ENCODE data around the gene FOXB2.
"Not testable (repeated sequence)": the region's sequence is repeated elsewhere in the genome, so short reads cannot be mapped to it uniquely, and the experiment has no call there.

FOXB2 gene

DNA sequence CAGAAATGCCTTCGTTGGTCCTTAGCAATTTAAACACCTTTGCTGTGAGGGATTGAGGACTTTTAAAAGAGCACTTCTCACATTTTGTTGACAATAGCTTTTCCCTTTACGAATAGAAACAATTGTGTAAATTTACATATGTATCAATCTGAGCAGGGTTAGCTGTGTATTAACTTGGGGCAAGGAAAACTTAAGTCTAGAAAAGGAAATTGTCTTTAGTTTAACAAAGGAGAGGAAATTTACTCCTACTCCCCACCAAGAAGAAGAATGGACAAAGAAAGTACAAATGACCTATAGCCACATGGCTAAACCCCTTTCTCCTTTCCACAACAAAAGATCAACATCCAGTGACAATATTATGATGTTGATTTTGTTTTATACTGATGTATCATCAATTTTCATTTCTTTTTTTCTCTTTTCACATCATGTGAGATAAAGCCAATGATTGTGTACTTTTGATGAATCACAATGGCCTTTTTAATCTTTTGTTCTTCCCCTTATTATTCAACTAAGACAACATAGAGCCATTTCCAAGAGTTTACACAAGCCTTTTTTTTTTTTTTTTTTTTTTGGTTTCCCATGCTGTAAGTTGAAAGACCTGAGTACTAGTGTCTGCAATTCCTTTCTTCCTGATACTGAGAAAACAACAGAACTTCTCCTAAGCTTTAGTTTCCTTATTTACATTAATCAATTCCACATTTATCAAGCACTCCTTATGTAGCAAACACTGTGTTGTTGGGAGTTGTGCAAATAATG is 19.0 kb downstream of the FOXB2 start:
- H3K36me3 ChIP-seq (ENCODE audit: control insufficient read depth, insufficient read depth, low read length), result no peaks in the 10 kb centered on the region
- no peaks in the 10 kb centered on the region for H3K4me1 ChIP-seq (ENCODE audit: control insufficient read depth, insufficient read depth, low read length)
- no peak overlapping the region for H3K9ac ChIP-seq (ENCODE audit: low read length)
- no peak overlapping the region for H3K27ac ChIP-seq (ENCODE audit: low read depth, low read length)
- H3K4me3 ChIP-seq (ENCODE audit: low read length), result no peak overlapping the region
- H3K27me3 ChIP-seq (ENCODE audit: control insufficient read depth, insufficient read depth, low read length), result no peaks in the 10 kb centered on the region

DNA sequence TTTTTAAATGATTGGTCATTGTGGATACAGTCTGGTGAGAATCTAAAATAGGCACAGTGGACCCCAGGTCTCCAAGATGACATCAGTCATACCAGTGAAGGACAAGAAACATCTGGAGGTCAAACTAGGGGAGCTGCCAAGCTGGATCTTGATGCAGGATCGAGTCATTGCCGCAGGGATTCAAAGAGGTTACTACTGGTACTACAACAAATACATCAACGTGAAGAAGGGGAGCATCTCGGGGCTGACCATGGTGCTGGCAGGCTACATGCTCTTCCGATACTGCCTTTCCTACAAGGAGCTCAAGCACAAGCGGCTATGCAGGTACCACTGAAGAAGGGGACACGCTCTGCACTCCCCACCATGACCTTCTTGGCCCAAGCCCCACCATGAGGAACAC is 20.9 kb downstream of the FOXB2 start:
- no peaks in the 10 kb centered on the region for H3K27me3 ChIP-seq (ENCODE audit: control insufficient read depth, insufficient read depth, low read length)
- H3K36me3 ChIP-seq (ENCODE audit: control insufficient read depth, insufficient read depth, low read length), result no peaks in the 10 kb centered on the region
- no peak overlapping the region for H3K4me3 ChIP-seq (ENCODE audit: low read length)
- H3K9ac ChIP-seq (ENCODE audit: low read length), result no peak overlapping the region
- no peak overlapping the region for H3K27ac ChIP-seq (ENCODE audit: low read depth, low read length)
- no peaks in the 10 kb centered on the region for H3K4me1 ChIP-seq (ENCODE audit: control insufficient read depth, insufficient read depth, low read length)

GRCh38 chr9:77043743-77044142 is 24.3 kb downstream of the FOXB2 start:
- not testable (repeated sequence) for H3K4me1 ChIP-seq (ENCODE audit: control insufficient read depth, insufficient read depth, low read length); H3K4me3 ChIP-seq (ENCODE audit: low read length); H3K27ac ChIP-seq (ENCODE audit: low read depth, low read length); H3K27me3 ChIP-seq (ENCODE audit: control insufficient read depth, insufficient read depth, low read length); H3K36me3 ChIP-seq (ENCODE audit: control insufficient read depth, insufficient read depth, low read length); H3K9ac ChIP-seq (ENCODE audit: low read length)

DNA sequence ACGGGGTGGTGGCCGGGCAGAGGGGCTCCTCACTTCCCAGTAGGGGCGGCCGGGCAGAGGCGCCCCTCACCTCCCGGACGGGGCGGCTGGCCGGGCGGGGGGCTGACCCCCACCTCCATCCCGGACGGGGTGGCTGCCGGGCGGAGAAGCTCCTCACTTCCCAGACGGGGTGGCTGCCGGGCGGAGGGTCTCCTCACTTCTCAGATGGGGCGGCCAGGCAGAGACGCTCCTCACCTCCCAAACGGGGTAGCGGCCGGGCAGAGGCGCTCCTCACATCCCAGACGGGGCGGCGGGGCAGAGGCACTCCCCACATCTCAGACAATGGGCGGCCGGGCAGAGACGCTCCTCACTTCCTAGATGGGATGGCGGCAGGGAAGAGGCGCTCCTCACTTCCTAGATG is 41.2 kb downstream of the FOXB2 start:
- H3K27ac ChIP-seq (ENCODE audit: low read depth, low read length); H3K27me3 ChIP-seq (ENCODE audit: control insufficient read depth, insufficient read depth, low read length); H3K9ac ChIP-seq (ENCODE audit: low read length); H3K36me3 ChIP-seq (ENCODE audit: control insufficient read depth, insufficient read depth, low read length); H3K4me1 ChIP-seq (ENCODE audit: control insufficient read depth, insufficient read depth, low read length); H3K4me3 ChIP-seq (ENCODE audit: low read length): not testable (repeated sequence)

DNA sequence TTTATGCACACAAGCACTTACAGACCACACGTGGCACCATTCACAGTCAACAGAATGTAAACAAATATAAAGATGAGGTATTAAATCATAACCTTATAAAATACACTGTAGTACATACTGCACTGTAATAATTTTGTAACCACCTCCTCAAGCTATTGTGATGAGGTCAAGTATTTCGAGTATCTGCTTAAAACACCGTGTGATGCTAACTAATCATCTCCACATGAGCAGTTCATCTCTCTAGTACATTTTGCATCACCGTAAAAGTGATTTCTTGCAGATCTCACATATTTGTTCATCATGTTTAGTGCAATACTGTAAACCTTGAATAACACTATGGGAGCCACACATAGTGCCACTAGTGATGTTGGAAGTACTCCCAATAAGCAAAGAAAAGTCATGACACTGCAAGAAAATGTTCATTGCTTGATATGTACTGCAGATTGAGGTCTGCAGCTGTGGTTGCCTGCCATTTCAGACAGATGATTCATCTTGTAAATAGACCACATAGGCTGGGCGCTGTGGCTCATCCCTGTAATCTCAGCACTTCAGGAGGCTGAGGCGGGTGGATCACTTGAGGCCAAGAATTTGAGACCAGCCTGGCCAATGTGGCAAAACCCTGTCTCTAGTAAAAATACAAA is 44.3 kb downstream of the FOXB2 start:
- H3K27ac ChIP-seq (ENCODE audit: low read depth, low read length), result no peak overlapping the region
- H3K27me3 ChIP-seq (ENCODE audit: control insufficient read depth, insufficient read depth, low read length), result no peaks in the 10 kb centered on the region
- H3K4me3 ChIP-seq (ENCODE audit: low read length), result no peak overlapping the region
- H3K4me1 ChIP-seq (ENCODE audit: control insufficient read depth, insufficient read depth, low read length), result no peaks in the 10 kb centered on the region
- H3K36me3 ChIP-seq (ENCODE audit: control insufficient read depth, insufficient read depth, low read length), result no peaks in the 10 kb centered on the region
- H3K9ac ChIP-seq (ENCODE audit: low read length), result no peak overlapping the region

DNA sequence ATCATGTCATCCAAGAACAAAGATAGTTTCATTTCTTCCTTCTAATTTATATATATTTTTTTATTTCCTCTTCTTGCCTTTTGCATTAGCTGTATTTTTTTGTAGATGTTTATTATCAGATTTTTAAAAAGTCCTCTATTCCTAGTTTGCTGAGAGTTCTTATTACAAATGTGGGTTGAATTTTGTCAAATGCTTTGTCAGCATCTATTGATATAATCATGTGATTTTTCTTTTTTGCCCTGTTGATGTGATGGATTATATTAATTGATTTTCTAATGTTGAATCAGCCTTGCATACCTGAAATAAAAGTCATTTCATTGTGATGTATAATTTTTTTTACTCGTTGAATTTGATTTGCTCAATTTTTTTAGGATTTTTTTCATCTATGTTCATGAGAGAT is 46.9 kb downstream of the FOXB2 start:
- no peaks in the 10 kb centered on the region for H3K4me1 ChIP-seq (ENCODE audit: control insufficient read depth, insufficient read depth, low read length)
- no peaks in the 10 kb centered on the region for H3K36me3 ChIP-seq (ENCODE audit: control insufficient read depth, insufficient read depth, low read length)

More for the DNA sequence above, 46.9 kb downstream of the FOXB2 start:
- Histone ChIP-seq H3K27me3 (ENCODE audit: control insufficient read depth, insufficient read depth, low read length) (no peaks in the 10 kb centered on the region), H3K27ac (ENCODE audit: low read depth, low read length) (no peak overlapping the region), H3K4me3 (ENCODE audit: low read length) (no peak overlapping the region), H3K9ac (ENCODE audit: low read length) (no peak overlapping the region)

Data from rectal smooth muscle tissue (tissue), 1 donor.